ENCODE measurements around the gene LYL1.

LYL1 gene

GRCh38 chr19:13104360-13104847 lies 1.7 kb upstream of the LYL1 start:
- DNase-seq: peak; percentile 74

- DNase-seq: no peak
Observed at GRCh38 chr19:13103581-13104359, 1.1 kb upstream of the LYL1 start.

- no peak for DNase-seq
Observed at GRCh38 chr19:13102416-13102665, 317 bp downstream of the LYL1 start.

DNA sequence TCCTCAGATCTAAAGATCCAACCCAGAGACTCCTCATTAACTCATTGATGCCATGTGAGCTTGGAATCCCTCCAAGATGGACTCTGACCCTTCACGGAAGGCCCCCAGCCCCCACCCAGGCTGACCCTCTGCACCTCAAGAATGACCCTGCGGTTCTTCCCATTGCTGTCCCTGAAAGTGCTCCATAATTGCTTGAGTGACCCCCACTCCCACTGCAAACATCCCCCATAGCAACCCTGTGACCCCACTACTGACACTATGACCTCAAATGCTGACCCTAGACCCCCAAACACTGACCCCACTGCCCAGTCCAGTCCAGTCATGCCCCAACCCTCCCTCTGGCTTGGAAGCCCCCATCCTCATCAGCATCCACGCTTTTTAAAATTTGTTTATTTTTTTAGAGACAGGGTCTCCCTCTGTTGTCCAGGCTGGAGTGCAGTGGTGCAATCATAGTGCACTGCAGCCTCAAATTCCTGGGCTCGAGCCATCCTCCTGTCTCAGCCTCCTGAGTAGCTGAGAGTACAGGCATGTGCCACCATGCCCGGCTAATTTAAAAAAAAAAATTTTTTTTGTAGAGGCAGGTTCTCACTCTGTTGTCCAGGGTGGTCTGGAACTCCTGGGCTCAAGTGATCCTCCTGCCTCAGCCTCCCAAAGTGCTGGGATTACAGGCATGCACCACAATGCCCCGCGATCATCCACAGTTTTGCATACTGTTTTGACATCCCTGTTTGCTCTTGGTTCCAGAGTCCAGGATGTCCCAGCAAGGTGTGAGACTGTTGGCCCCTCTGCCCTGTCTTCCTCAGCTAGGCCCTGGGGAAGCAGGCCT lies 855 bp downstream of the LYL1 start:
- no peak for DNase-seq

DNA sequence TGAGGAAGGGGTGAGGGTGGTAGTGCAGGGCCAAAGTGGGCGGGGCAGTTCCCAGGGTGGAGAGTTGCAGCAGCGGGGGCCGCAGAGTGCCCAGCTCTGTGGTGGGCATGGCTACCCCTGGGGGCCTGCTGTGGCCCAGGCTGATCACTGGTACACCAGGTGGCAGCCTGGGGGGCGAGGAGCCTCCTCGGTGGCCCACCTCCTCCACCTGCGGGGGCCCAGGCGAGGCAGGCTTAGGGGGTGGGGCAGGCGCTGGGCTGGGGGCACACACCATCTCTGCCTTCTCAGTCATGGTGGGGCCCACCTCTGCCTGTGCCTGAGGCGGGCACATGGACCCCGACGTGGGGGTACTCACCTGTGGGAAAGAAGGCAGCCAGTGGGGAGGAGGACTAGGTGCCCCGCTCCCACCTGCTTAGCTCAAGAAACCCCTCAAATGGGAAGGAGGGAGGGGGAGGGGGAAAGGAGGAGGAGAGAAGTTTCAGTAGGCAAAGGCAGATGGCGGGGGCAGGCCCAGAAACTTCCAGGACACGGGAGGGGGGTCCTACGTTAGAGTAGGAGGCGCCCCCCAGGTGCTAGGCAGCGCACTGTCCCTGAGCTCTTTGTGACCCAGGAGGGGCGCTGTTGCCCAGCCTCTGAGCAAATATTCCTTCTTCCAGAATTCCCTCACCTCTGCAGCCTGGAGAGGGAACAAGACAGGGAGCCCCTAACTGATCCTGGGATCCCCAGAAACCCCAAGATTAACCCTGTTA lies 1.6 kb downstream of the LYL1 start:
- no peak for DNase-seq

- DNase-seq: peak; percentile 51
Observed at GRCh38 chr19:13100031-13100588, 2.5 kb downstream of the LYL1 start.

GRCh38 chr19:13099073-13099999 lies 3.3 kb downstream of the LYL1 start:
- peak; percentile 76 for DNase-seq

GRCh38 chr19:13098277-13099072 lies 4.2 kb downstream of the LYL1 start:
- DNase-seq: no peak

DNA sequence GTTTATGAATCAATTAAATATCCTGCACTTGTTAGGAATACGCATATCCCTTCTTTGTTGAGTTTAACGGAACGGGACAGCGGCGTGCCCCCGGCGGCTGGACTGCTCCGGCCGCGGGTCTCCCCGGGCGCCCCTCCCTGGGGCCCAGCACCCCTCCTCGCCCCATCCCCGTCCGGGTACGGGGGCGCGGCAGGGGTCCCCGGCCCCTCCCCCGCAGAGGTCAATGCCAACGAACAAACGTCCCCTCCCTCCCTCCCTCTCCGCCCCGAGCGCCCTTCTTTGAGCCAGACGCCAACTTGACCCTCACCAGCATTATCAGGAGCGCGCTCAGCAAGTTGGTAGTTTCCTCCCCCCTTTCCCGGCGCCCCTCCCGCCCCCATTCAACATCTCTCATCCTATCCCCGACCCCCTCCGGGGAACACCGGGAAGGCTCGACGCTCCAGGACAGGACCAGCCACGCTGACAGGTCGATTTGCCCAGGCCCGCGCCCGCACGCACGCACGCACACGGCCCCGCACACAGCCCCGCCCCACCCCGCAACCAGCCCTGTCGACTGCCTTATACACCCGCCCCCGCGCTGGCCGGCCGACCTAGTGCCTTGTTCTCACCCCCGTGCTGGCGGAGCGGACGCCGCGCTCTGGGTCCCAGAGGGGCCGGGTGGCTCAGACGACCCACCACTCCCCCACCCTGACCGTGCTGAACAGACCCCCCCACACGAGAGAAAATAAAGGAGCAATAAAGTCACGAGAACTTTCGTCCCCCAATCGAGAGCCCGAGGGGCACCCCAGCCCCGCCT lies 5.0 kb downstream of the LYL1 start:
- no peak for DNase-seq

DNA sequence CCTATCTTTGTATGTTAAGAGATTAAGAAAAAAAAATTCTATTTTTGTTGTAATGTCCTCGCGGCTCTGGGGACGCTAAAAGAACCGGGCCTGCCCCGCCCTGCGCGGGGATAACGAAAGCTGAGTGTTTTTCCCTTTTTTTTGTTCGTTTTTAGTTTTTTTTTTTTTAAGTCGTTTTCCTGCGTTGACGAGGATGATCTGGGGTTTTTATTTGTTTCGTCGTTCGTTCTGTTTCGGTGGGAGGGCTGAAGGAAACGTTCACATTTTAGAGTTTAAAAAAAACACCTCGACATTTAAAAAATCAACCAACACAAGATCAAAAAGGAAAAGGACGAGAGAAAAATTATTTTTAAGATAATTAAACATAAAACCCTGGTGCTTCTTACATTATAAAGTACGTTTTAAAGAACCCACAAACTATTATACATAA lies 5.6 kb downstream of the LYL1 start:
- DNase-seq: no peak

DNA sequence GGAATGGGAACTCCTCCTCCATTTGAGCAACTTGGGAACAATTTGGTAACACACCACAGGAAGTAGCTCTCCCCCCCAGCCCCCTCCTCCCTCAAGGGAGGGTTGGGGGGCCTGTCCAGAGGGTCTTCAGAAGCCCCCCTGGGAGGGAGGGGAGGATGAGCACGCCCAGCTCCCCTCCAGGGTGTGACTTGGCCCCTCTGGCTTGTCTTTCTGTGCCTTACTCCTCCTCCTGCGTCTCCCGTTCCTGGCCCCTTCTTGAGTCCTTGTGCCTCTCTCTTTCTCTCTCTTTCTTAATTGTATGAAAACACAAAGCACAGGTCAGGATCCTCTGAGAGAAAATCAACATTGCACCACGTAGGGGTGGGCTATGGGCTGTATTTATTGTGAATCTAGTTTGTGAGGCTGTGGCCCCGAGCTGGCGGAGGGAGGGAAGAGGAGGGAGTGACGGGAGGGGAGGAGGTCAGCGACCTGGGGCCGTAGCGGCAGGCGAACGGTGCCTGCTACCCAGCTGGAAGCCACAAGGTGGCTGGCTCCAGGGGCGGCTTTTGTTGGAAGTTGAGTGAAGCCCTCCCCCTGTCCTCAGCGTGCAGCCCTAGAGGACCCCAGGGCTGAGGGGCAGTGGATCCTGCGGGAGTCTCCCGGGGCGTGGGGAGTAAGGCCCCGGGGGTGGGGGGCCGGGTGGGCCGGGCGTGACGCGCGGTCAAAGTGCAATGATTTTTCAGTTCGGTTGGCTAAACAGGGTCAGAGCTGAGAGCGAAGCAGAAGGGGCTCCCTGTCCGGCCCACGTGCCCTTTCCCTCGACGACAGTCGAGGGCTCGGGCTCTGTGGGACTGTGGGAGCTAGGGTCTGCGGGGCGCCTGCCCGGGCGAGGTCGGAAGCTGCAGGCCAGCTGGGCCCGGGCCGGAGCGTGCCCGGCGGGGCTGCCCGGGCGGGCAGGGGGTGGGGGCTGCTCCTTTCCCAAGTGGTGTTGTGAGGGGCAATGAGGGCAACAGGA lies 6.4 kb downstream of the LYL1 start:
- no peak for DNase-seq

DNA sequence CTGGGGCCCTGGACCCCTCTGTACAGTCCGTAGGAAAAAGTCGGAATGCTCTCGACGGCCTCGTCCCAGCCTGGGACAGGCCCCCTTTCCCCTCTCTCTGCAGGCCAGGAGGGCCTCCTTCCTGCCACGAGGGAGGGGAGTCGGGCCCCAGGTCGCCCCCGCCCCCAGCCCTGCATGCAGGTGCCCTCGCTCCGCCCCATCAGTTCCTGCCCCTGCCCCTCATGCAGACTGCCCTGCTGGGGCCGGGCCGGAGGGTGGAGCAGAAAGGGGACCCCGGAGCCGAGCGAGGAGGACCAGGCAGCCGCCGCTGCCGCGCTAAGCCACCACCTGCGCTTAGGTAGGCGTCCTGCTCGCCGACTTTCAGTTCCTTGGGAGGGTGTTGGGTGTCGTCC lies 7.3 kb downstream of the LYL1 start:
- no peak for DNase-seq

GRCh38 chr19:13094771-13095392 lies 7.8 kb downstream of the LYL1 start:
- DNase-seq: no peak

GRCh38 chr19:13094106-13094504 lies 8.6 kb downstream of the LYL1 start:
- no peak for DNase-seq

- peak; percentile 77 for DNase-seq
Observed at GRCh38 chr19:13093407-13094105, 9.1 kb downstream of the LYL1 start.

- DNase-seq: no peak
Observed at GRCh38 chr19:13092606-13093235, 9.9 kb downstream of the LYL1 start.

GRCh38 chr19:13092158-13092543 lies 10.5 kb downstream of the LYL1 start:
- no peak for DNase-seq
